Stomach (tissue), 9 donors: ENCODE measurements around the gene TENM3. TPM values are rescaled to one million over a fixed set of nuclear protein-coding genes. Genes with fewer than 3 reads are reported as not detected.

ENCODE experiments used
- DNase-seq, 2 donors: peaks; one replicate each; pipeline versions ENCODE4 v3.0.0 to v3.0.0-alpha.2; 2013 to 2019
- H3K27ac ChIP-seq, 5 donors: fragments of 200-600 bp in 4 of 5; sonication (generic) in 4 of 5; one replicate each; pipeline ENCODE4 v1.5.1; 2013 to 2019; ENCODE audit warnings: mild to moderate bottlenecking in 1 of 5, moderate library complexity in 1 of 5
- H3K27me3 ChIP-seq, 3 donors: fragments of 200-600 bp; sonication (generic); one replicate each; pipeline ENCODE4 v1.5.1; 2017 to 2019; ENCODE audit warnings: mixed run types in 1 of 3
- H3K36me3 ChIP-seq, 4 donors: fragments of 200-600 bp; sonication (generic); 1 replicate in 3 of 4; 2 replicates in 1 of 4; pipeline ENCODE4 v1.5.1; 2016 to 2019
- H3K4me1 ChIP-seq, 4 donors: fragments of 200-600 bp; sonication (generic); one replicate each; pipeline ENCODE4 v1.5.1; 2016 to 2019
- H3K4me3 ChIP-seq, 4 donors: fragments of 200-600 bp; sonication (generic) in 3 of 4; one replicate each; pipeline ENCODE4 v1.5.1; 2016 to 2019; ENCODE audit warnings: mild to moderate bottlenecking in 1 of 4
- H3K9me3 ChIP-seq, 4 donors: fragments of 200-600 bp; sonication (generic); one replicate each; pipeline ENCODE4 v1.5.1; 2016 to 2019
- EP300 ChIP-seq: sonication (generic); formaldehyde crosslinking; IDR thresholded peaks from one replicate; pipeline ENCODE4 v1.6.1; 2017; ENCODE audit warnings: antibody characterized with exemption
- POLR2A ChIP-seq, 4 donors: fragments of 450-650 bp; IDR thresholded peaks; one replicate each; pipeline ENCODE4 v1.6.1; 2016; ENCODE audit warnings: antibody characterized with exemption in 4 of 4, control low read depth in 2 of 4, mild to moderate bottlenecking in 1 of 4, moderate library complexity in 1 of 4
- POLR2AphosphoS5 ChIP-seq, 3 donors: sonication (generic); formaldehyde crosslinking; IDR thresholded peaks; one replicate each; pipeline ENCODE4 v1.6.1; 2016; ENCODE audit warnings: antibody characterized with exemption in 3 of 3
- WGBS, 5 donors: extraction: QIAGEN DNeasy Blood & Tissue Kit in 3 of 5; methylation state at CpG; one replicate each; pipeline versions ENCODE4 v1.1.5 to v1.1.7; 2013 to 2018; 5-methylcytosine and 5-hydroxymethylcytosine counted together
- intact Hi-C: fragments of 100-400 bp; cut with DNase I; formaldehyde crosslinking; loops from one replicate; pipeline ENCODE4 v1.15.1; 2023; ENCODE audit warnings: low total_unique reads
- polyA plus RNA-seq, 3 donors: library from polyadenylated mRNA; stranded (reverse); fragments of 200-250 nt; gene quantifications; one replicate each; pipeline ENCODE4 v1.2.3, GENCODE V29; 2013
- total RNA-seq, 5 donors: library from RNA; depleted of rRNA; stranded (reverse); fragments of >200 nt; gene quantifications; one replicate each; pipeline versions ENCODE4 v1.1.0 to v1.2.3, GENCODE V29; 2014 to 2016
- TF ChIP-seq, protein P1 (sequence below), 7 experiments: fragments of 450-650 bp in 4 of 7; fragments of 200-600 bp in 3 of 7; sonication (generic) in 3 of 7; IDR thresholded peaks; one replicate each; pipeline ENCODE4 v1.5.1; 2016 to 2019; ENCODE audit warnings: antibody characterized with exemption in 7 of 7, control low read depth in 2 of 7, mild to moderate bottlenecking in 1 of 7
- donor health status: healthy with polysubstance abuse.
- donor health status: Bipolar disorder and iron deficiency.
- donor health status: healthy.

Gene TENM3
- total and polyA plus RNA-seq, 8 donors = under 0.01 to 8.3 (median 0.44) TPM

DNA sequence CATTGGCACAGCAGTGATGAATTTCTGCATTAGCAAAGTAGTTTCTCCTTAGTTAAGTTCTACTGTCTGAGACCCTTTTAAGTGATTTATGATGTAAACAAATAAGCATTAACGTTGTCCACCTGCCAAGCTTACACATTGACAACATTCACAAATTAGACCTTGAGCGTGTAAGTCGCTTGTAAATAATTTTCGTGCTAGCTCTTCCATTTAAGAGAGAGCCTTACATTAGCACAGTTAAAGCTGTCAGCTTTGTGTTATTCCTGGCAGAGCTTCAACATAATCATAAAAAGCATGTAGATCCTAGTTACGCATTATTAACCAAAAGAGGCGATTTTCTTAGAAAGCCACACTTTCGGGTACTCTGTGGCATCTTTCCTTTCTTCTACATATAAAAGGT is 546.3 kb downstream of the TENM3 start:
- Histone ChIP-seq H3K4me1 (no peaks in the 10 kb centered on the region), H3K27me3 (no peaks in the 10 kb centered on the region), H3K4me3 (no peak overlapping the region), H3K9me3 (peaks cover 0 to 5% (median 0%) of the 10 kb centered on the region in 4 donors), H3K36me3 (peaks cover 0 to 11% (median 0%) of the 10 kb centered on the region in 4 donors), H3K27ac (no peak overlapping the region)
- TF ChIP-seq POLR2AphosphoS5 (IDR thresholded peaks at IDR 0.05) (no peak), POLR2A (IDR thresholded peaks at IDR 0.05) (no peak), EP300 (no peak)
- TF ChIP-seq, protein P1, sequence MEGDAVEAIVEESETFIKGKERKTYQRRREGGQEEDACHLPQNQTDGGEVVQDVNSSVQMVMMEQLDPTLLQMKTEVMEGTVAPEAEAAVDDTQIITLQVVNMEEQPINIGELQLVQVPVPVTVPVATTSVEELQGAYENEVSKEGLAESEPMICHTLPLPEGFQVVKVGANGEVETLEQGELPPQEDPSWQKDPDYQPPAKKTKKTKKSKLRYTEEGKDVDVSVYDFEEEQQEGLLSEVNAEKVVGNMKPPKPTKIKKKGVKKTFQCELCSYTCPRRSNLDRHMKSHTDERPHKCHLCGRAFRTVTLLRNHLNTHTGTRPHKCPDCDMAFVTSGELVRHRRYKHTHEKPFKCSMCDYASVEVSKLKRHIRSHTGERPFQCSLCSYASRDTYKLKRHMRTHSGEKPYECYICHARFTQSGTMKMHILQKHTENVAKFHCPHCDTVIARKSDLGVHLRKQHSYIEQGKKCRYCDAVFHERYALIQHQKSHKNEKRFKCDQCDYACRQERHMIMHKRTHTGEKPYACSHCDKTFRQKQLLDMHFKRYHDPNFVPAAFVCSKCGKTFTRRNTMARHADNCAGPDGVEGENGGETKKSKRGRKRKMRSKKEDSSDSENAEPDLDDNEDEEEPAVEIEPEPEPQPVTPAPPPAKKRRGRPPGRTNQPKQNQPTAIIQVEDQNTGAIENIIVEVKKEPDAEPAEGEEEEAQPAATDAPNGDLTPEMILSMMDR (IDR thresholded peaks at IDR 0.05) = no peak
- DNase-seq = no peak
- WGBS, 5 donors = 73 to 80% (median 77%) methylated on average over 7 of the region's 7 CpGs
- intact Hi-C loops = no loop called here

DNA sequence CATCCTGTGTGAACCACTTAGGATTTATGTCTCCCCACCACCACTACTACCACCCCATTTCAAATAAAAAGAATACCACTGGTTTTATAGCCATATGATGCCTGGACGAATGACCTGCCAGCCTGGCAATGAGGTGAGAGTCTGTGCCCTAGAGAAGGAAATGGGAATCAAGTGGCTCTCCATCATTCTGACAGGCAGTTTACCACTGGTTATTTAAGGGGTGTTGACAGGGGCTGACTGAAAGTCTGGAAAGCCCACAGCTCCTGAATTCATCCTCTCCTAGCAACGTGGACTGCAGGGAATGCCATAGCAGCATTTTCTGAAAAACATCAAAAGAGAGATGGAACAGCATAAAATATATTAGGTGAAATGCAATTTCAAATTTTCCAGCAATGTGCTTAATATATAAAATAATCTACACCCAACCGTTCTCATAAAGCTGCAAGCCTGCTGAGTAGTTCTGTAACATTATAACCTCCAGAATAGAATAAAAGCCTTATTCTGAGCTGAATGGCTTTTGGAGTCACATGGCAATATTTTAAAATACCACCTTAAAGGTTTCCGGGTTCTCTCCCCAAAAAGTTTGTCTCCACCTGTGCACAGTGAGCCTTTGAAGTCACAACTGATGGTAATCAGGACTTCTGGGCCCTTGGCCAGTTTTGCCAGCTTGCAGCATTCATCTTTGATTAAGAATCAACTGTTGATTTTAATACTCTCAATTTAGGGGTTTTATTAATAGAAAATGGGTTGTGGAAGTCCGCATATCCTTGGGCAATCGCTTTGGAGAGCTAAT is 552.4 kb downstream of the TENM3 start:
- Histone ChIP-seq H3K4me1 (peaks cover 0 to 4% (median 0%) of the 10 kb centered on the region in 4 donors), H3K4me3 (no peak overlapping the region), H3K9me3 (no peaks in the 10 kb centered on the region), H3K36me3 (peaks cover 0 to 11% (median 0%) of the 10 kb centered on the region in 4 donors), H3K27me3 (no peaks in the 10 kb centered on the region), H3K27ac (no peak overlapping the region)
- TF ChIP-seq POLR2A (IDR thresholded peaks at IDR 0.05) = no peak
- no peak for TF ChIP-seq POLR2AphosphoS5 (IDR thresholded peaks at IDR 0.05)
- TF ChIP-seq EP300 = no peak
- TF ChIP-seq, protein P1 (IDR thresholded peaks at IDR 0.05) = no peak
- intact Hi-C loops = no loop called here
- 37 to 57% (median 42%) methylated on average over 6 of the region's 6 CpGs for WGBS, 5 donors
- DNase-seq = peak in 1 of 2 donors; percentile 44

DNA sequence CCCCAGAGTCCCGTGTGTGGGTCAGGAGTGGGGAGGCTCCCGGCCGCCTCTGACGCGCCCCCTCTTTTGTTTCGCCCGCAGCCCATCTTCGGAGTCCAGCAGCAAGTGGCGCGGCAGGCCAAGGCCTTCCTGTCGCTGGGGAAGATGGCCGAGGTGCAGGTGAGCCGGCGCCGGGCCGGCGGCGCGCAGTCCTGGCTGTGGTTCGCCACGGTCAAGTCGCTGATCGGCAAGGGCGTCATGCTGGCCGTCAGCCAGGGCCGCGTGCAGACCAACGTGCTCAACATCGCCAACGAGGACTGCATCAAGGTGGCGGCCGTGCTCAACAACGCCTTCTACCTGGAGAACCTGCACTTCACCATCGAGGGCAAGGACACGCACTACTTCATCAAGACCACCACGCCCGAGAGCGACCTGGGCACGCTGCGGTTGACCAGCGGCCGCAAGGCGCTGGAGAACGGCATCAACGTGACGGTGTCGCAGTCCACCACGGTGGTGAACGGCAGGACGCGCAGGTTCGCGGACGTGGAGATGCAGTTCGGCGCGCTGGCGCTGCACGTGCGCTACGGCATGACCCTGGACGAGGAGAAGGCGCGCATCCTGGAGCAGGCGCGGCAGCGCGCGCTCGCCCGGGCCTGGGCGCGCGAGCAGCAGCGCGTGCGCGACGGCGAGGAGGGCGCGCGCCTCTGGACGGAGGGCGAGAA is 556.5 kb downstream of the TENM3 start:
- Histone ChIP-seq H3K27me3 (no peaks in the 10 kb centered on the region), H3K9me3 (no peaks in the 10 kb centered on the region), H3K27ac (no peak overlapping the region), H3K4me1 (peaks cover 0 to 4% (median 0%) of the 10 kb centered on the region in 4 donors), H3K4me3 (no peak overlapping the region), H3K36me3 (no peaks in the 10 kb centered on the region)
- no peak for TF ChIP-seq POLR2A (IDR thresholded peaks at IDR 0.05)
- TF ChIP-seq, protein P1 (IDR thresholded peaks at IDR 0.05) = no peak
- no peak for TF ChIP-seq EP300
- TF ChIP-seq POLR2AphosphoS5 (IDR thresholded peaks at IDR 0.05) = no peak
- intact Hi-C loops = loop anchor here (10.0 kb wide), 1 partner anchor 315 kb away; no protein-coding TSS in a partner anchor
- no peak for DNase-seq
- 94 to 96% (median 95%) methylated on average over 53 to 85 of the region's 85 CpGs for WGBS, 5 donors

DNA sequence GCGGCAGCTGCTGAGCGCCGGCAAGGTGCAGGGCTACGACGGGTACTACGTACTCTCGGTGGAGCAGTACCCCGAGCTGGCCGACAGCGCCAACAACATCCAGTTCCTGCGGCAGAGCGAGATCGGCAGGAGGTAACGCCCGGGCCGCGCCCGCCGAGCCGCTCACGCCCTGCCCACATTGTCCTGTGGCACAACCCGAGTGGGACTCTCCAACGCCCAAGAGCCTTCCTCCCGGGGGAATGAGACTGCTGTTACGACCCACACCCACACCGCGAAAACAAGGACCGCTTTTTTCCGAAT is 557.0 kb downstream of the TENM3 start:
- intact Hi-C loops = loop anchor here (10.0 kb wide), 1 partner anchor 315 kb away; no protein-coding TSS in a partner anchor
- H3K4me1 ChIP-seq = peaks cover 0 to 4% (median 0%) of the 10 kb centered on the region in 4 donors
- H3K9me3 ChIP-seq = no peaks in the 10 kb centered on the region
- no peak overlapping the region for H3K27ac ChIP-seq
- no peak for DNase-seq
- H3K36me3 ChIP-seq = no peaks in the 10 kb centered on the region
- WGBS, 5 donors = 87 to 92% (median 89%) methylated on average over 26 to 29 of the region's 29 CpGs
- H3K4me3 ChIP-seq = no peak overlapping the region
- TF ChIP-seq EP300 (no peak), POLR2AphosphoS5 (IDR thresholded peaks at IDR 0.05) (no peak), POLR2A (IDR thresholded peaks at IDR 0.05) (no peak)
- TF ChIP-seq, protein P1 (IDR thresholded peaks at IDR 0.05) = no peak
- no peaks in the 10 kb centered on the region for H3K27me3 ChIP-seq
